Stimulated activated CD8-positive, alpha-beta memory T cell treated with anti-CD3 and anti-CD28 coated beads, Interleukin-4, amount 100 ng/mL, for 48 hours (primary cell): ENCODE results near the gene PDCD10.

ENCODE experiments used
- DNase-seq: peaks from one replicate; pipeline ENCODE4 v3.0.0-alpha.2; 2020

PDCD10 gene

DNA sequence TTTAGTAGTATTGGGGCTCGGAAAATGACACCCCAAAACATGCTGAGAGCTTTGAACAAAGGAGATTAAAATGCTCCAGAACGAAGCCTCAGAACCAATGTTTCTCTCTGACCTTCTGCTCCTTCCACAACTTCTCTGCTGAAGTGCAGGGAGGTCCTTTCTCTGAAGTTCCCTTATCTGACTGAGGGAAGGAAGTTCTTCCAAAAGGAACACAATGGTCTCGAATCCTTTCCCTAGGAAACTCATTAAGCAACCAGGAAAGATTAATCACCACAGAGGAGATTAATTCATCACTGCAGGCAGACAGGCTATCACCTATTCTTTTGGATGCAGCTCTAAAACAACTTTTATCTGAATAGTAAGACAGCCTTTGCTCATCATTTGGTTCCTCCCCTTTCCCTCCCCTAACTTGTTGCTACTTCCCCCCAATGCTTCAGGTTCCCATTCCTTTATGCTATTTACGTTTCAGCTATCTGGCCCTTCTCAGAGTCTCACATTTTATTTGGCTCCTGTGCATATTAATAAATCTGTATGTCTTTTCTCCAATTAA lies 62.7 kb downstream of the PDCD10 start:
- no peak for DNase-seq

DNA sequence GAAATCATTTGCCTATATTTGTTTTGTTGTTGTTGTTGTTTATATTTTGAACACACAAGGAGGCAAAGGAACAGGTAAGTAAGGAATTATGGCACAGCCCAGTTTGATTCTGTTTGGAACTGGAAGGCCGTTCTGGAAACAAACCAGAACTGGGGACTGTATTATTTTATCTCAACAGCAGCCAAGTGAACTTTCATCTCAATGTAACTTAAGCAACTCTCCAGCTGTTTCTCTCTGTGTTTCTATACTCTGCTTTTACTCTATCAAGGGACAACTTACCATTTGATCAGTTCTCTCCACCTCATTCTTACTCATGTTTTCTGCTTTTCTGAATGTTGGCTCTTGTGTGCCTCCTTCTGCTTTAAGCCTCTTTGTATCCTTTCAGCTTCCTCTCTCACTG lies 65.0 kb downstream of the PDCD10 start:
- no peak for DNase-seq

DNA sequence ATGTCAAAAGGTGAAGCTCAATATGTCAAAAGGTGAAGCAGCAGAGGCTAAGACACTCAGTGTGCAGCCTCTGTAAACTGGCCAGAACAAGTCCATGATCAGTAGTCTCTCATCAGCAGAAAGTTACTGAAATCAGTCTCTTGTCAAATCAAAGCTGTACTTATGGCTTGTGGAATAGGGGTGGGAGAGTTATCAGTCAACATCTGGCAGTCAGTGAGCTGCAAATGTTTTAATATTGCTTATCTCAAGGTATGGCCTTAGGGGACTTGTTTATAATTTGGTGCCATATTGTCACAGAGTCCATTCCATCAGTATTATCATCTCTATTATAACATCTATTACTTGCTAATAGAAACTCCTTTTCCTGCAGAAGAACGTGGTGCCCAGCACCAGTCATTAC lies 66.0 kb downstream of the PDCD10 start:
- no peak for DNase-seq

DNA sequence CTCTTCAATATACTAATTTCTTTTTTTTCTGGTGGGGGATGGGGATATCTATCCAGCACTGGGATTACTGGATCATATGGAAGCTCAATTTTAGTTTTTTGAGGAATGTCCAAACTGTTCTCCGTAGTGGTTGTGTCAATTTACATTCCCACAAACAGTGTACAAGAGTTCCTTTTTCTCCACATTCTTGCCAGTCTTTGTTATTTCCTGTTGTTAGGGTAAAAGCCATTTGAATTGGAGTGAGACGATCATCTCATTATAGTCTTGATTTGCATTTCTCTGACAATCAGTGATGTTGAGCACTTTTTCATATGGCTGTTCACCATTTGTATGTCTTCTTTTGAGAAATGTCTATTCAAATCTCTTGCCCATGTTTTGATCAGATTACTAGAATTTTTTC lies 68.1 kb downstream of the PDCD10 start:
- DNase-seq = no peak

DNA sequence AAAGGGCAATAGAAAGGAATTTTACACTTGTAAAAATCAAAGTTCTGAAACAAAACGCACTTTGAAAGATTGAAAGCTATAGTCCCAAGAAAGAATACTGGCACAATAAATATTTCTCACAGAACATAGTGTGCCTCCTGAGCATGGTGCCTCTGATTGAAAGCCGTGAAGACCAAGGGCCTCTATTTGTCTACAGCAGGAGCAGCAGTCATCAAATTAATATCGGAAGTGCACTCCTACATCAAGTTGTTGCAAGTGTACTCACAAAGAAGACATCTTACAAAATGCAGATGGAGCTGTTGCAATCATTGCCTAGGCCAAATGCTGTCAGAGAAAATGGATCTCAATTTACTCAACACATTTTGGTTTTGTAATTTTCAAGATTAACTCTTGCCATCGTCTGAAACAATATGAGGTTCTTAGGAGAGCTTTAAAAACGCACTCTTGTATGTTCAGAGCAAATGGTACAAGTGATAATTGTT lies 71.7 kb downstream of the PDCD10 start:
- DNase-seq = no peak

DNA sequence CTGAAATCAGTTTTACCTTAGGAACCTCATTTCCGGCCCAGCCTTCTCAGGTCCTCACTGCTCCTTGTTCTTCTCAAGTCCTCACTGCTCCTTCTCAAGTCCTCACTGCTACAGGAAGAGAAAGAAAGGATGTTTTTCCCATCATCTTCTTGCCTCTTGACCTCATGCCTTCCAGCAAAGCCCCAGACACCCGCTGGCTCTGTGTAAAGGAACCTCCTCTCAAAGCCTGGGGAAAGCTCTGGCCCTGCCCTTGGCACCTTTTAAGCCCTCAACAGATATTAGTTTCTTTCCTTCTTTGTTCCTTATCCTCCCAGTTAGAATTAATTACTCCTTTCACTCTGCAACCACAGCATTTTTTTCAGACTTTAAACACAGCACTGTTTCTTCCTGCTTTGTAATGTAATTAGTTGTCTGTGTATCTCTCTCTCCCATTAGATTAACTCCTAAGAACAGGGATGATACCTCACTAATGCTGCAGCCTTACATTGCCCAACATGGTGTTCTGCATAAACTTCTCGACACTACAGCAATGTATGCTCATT lies 76.9 kb downstream of the PDCD10 start:
- DNase-seq = no peak

DNA sequence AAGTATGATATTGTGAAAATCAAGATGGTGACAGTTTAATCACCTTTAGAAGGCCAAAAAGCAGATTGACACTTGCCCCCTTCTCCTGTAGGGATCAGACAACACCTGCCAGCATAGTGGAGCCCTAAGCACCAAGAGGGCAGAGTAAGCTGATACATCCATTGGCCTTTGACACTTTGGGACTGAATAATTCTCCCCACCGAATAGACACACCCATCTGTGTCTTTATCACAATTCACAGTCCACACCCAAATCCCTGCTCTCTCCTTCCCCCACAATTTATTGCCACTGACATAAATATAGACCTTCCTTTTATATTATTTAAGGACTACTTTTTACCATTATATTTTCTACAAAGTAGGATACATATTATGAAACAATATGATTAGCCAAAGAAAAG lies 77.9 kb downstream of the PDCD10 start:
- DNase-seq = no peak

DNA sequence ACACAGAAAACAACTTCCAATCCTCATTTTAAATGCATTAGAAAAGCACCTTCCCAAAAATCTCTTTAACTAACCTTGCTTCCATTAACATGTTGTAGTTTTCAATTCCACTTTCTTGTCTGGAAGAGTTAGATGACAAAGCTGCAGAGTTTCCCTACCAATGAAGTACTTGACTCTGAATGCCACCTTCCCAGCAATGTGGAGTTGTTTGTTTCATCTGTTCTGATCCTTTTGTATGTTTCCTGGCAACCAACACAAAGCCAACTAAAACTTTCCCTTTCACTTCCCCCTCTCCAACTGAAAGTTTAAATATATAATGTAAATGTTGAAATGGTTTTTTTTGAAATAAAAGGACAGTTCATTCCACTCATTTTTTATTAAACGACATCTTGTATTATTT lies 80.9 kb downstream of the PDCD10 start, which contains the start of gene WDR49:
Gene WDR49 (minus strand): TSS at position 183 of the 400 bp plus-strand sequence. CDS start 517 bp downstream, outside the sequence.
- DNase-seq = no peak

DNA sequence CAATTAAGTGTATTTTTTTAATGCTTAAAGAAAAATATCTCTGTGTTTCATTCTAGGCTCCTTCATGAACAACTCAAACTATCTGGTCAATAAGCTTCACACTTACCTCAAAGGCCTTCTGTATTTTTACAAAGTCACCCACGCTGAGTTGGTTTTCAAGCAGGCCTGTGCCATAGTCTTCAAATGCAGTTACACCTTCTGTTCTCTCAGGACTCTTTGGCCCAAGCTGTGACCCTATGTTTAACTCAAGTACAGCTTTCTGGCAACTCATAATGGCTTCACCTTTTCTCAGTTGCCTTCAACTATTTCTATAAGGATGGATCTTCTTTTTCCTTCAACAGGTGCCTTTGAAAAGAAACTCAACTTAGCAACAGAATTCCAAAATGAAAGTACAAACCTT lies 81.5 kb downstream of the PDCD10 start:
- DNase-seq = no peak

DNA sequence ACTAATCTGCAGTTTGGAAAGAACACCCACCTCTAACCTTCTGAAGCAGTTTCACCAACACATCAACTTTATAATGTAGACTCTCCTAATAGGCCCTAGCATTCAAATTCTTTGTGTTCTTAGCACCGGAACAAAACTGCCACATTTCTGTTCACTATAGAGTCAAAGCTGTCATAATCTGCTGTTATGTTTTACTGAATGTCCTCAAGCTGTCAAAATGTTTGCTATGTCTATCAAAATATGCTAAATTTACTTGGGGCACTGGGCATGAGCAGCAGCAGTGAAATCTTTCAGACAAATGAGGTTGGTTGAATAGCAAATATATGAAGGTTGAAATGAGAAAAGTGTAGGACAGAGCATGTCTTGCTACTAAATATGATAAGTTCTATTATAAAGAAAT lies 82.9 kb downstream of the PDCD10 start:
- DNase-seq = no peak

DNA sequence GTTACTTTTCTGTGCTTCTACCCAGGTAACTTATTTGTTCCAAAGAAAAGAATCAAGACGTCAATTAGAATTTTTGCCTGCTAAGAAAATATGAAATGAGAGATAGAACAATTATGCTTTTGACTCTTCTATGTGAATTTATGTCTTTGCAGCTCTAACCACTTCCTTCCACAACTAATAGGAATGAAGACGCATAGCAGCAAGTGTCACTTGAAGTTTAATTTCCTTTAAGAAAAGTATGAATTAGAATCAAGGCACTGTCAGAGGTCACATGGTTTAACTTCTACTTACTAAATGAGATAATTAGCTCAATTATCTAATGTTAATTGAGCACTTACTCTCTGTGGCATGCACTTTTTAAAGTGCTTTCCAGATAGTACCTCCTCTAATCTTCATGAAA lies 84.2 kb downstream of the PDCD10 start:
- no peak for DNase-seq

DNA sequence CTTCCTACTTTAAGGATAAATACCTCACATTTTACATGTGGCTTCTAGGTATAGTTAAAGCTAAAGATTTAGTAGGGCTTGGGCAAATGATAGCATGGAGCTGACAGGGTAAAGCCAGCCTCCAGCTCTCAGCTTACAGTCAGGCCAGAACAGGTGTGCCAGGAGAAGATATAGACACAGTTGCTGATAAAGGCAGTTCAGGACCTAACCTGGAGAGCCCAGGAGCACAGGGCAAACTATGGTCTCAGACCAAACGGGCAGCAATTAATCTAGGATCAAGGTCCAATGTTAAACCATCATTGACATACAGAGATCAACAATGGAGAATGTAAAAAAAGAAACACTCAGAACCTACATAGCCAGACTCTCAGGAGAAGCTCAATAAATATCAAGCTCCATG lies 84.9 kb downstream of the PDCD10 start:
- no peak for DNase-seq

DNA sequence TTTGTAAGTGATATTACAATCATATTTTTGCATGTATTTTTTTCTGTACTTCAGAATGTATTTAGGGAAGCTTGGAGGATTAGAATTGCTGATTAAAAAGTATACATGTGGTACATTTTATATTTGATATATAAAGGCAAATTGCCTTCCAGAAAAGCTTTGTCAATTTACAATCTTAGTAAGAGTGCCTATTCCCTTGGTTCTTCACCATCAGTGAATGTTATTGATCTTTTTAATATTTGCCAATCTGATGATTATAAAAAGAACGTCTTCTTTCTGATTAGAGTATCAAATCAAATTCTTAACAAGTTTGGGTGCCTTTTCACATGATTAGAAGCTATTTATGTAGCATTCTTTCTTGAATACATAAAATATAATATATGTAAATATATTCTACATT lies 90.1 kb downstream of the PDCD10 start:
- no peak for DNase-seq
